ENCODE results near the gene AMACR. TPM values are rescaled to one million over a fixed set of nuclear protein-coding genes. Genes with fewer than 3 reads are reported as not detected.

AMACR gene
- total and polyA plus RNA-seq, 2 of the 8 experiments (the other 6 are each of a cell fraction or from before 2014, with no cell fraction given), result 9.1 to 12.6 TPM

GRCh38 chr5:34007621-34008600 lies at the start of gene AMACR (continued):
- TF ChIP-seq USF2 (IDR thresholded peaks at IDR 0.05; ENCODE audit: low read length) (no peak), EZH2 (IDR thresholded peaks at IDR 0.05; ENCODE audit: low read depth, low read length, severe bottlenecking) (no peak)

Measured in H1 (cell line).